Measurements from ENCODE around the gene MRTFB.

DNA sequence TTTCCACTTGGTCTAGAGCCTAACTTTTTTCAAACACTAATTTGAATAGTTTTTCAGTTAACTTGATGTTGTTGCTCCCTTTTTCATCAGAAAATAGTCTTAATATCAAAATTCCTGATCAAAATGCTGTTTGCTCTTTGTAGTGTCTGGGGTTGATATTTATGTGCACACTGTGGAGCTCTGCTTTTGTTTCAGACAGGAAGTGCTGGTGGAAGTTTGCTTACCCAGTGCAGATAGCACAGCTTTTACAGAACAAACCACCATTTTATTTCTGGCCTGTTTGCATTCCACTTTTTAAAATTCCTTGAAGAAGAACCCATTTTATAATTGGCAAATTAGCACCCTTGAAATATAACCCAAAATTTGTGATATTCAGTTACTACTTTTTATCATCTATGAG is 125.4 kb downstream of the MRTFB start:
- TF ChIP-seq, protein P1, sequence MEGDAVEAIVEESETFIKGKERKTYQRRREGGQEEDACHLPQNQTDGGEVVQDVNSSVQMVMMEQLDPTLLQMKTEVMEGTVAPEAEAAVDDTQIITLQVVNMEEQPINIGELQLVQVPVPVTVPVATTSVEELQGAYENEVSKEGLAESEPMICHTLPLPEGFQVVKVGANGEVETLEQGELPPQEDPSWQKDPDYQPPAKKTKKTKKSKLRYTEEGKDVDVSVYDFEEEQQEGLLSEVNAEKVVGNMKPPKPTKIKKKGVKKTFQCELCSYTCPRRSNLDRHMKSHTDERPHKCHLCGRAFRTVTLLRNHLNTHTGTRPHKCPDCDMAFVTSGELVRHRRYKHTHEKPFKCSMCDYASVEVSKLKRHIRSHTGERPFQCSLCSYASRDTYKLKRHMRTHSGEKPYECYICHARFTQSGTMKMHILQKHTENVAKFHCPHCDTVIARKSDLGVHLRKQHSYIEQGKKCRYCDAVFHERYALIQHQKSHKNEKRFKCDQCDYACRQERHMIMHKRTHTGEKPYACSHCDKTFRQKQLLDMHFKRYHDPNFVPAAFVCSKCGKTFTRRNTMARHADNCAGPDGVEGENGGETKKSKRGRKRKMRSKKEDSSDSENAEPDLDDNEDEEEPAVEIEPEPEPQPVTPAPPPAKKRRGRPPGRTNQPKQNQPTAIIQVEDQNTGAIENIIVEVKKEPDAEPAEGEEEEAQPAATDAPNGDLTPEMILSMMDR (conservative IDR thresholded peaks at IDR 0.05 in 1 of 2, IDR thresholded peaks at IDR 0.05 in 1 of 2; ENCODE audit: low read depth in 1 of 2, low read length in 2 of 2), result no peak
- no peak for TF ChIP-seq EZH2 (IDR thresholded peaks at IDR 0.05; ENCODE audit: low read length, missing control alignments)

Data from fibroblast of lung (primary cell).